H1 (cell line): ENCODE data around the gene TNIP1. TPM values are rescaled to one million over a fixed set of nuclear protein-coding genes. Genes with fewer than 3 reads are reported as not detected.

Source experiments
- CTCF ChIA-PET: fragments of 300-600 bp; sonication (Branson Sonifier 250); formaldehyde crosslinking; loops from one replicate; lab custom pipeline; 2021; ENCODE audit not compliant: partially characterized antibody; lab: Charles Lee
- POLR2A ChIA-PET: fragments of 300-600 bp; sonication (Branson Sonifier 250); formaldehyde crosslinking; loops from one replicate; lab custom pipeline; 2021; ENCODE audit warnings: inconsistent platforms; ENCODE audit not compliant: partially characterized antibody; lab: Charles Lee
- DNase-seq, 2 experiments: peaks; one replicate each; pipeline versions ENCODE4 v3.0.0 to v3.0.0-alpha.2; 2010 to 2022; ENCODE audit warnings: low spot score in 2 of 2, low read depth in 1 of 2, mixed read lengths in 1 of 2
- FAIRE-seq: peaks from 2 replicates; lab custom pipeline; 2011; peaks lifted over from hg19 to GRCh38; lab: Jason Lieb, UNC
- H2AFZ ChIP-seq: 2 replicates; pipeline ENCODE4 v1.8.1; 2012; ENCODE audit warnings: low read length, inconsistent platforms
- H2AK5ac ChIP-seq: 2 replicates; pipeline ENCODE4 v1.6.1; 2013; ENCODE audit warnings: low read depth, low read length
- H2BK120ac ChIP-seq: replicated peaks from 2 replicates; pipeline ENCODE3; 2013; ENCODE audit warnings: low read depth, low read length, inconsistent platforms
- H2BK12ac ChIP-seq: 2 replicates; pipeline ENCODE4 v1.6.1; 2013; ENCODE audit warnings: low read depth, low read length
- H2BK15ac ChIP-seq: 2 replicates; pipeline ENCODE4 v1.6.1; 2013; ENCODE audit warnings: low read length
- H2BK20ac ChIP-seq: 2 replicates; pipeline ENCODE4 v1.6.1; 2013; ENCODE audit warnings: low read length
- H2BK5ac ChIP-seq: 2 replicates; pipeline ENCODE4 v1.6.1; 2013; ENCODE audit warnings: low read depth, low read length
- H3K14ac ChIP-seq: 2 replicates; pipeline ENCODE4 v1.6.1; 2013; ENCODE audit warnings: inconsistent platforms; ENCODE audit not compliant: insufficient read length
- H3K18ac ChIP-seq: 2 replicates; pipeline ENCODE4 v1.6.1; 2013; ENCODE audit warnings: low read length; ENCODE audit errors: extremely low read depth
- H3K23ac ChIP-seq: 2 replicates; pipeline ENCODE4 v1.6.1; 2013; ENCODE audit warnings: inconsistent platforms; ENCODE audit not compliant: insufficient read length
- H3K23me2 ChIP-seq: 2 replicates; pipeline ENCODE4 v1.6.1; 2013; ENCODE audit warnings: low read depth, low read length
- H3K27ac ChIP-seq: 2 replicates; pipeline ENCODE4 v1.6.1; 2011; ENCODE audit warnings: low read depth, low read length, inconsistent platforms
- H3K27me3 ChIP-seq, 4 experiments: replicated peaks in 1 of 4; 1 replicate in 1 of 4; 2 replicates in 3 of 4; pipeline versions ENCODE4 v1.6.1 to v1.8.1; 2011 to 2013; ENCODE audit warnings: low read length in 3 of 4, mild to moderate bottlenecking in 3 of 4, inconsistent platforms in 2 of 4, mixed read lengths in 2 of 4, moderate library complexity in 1 of 4; ENCODE audit not compliant: control insufficient read depth in 3 of 4, insufficient read depth in 3 of 4; ENCODE audit errors: extremely low read depth in 1 of 4
- H3K36me3 ChIP-seq, 4 experiments: 2 replicates each; pipeline versions ENCODE4 v1.6.1 to v1.8.1; 2011 to 2013; ENCODE audit warnings: mild to moderate bottlenecking in 4 of 4, low read length in 3 of 4, moderate library complexity in 2 of 4, control low read depth in 1 of 4, inconsistent platforms in 1 of 4; ENCODE audit not compliant: insufficient read depth in 4 of 4, control insufficient read depth in 2 of 4
- H3K4ac ChIP-seq: replicated peaks from 2 replicates; pipeline ENCODE3; 2013; ENCODE audit warnings: low read length, low read depth, mixed read lengths, inconsistent platforms; ENCODE audit not compliant: insufficient read length
- H3K4me1 ChIP-seq, 4 experiments: replicated peaks in 1 of 4; 1 replicate in 1 of 4; 2 replicates in 3 of 4; pipeline versions ENCODE4 v1.6.1 to v1.8.1; 2011 to 2013; ENCODE audit warnings: low read length in 3 of 4, inconsistent platforms in 2 of 4, mixed read lengths in 1 of 4; ENCODE audit not compliant: insufficient read depth in 4 of 4, control insufficient read depth in 3 of 4
- H3K4me2 ChIP-seq, 2 experiments: 2 replicates each; pipeline versions ENCODE4 v1.6.1 to v1.8.1; 2011 to 2013; ENCODE audit warnings: low read depth in 2 of 2, low read length in 2 of 2, control low read depth in 1 of 2, inconsistent platforms in 1 of 2, mild to moderate bottlenecking in 1 of 2; ENCODE audit not compliant: insufficient read depth in 1 of 2
- H3K4me3 ChIP-seq, 4 experiments: fragments of 200-600, 300-600 bp in 1 of 4; sonication (generic), shearing (Covaris generic), sonication (Bioruptor Twin) in 1 of 4; 2 replicates each; pipeline versions ENCODE4 v1.5.1 to v1.8.1; 2011 to 2016; ENCODE audit warnings: low read length in 4 of 4, low read depth in 3 of 4, control low read depth in 2 of 4, inconsistent platforms in 2 of 4, mild to moderate bottlenecking in 2 of 4, mixed read lengths in 1 of 4, moderate library complexity in 1 of 4; ENCODE audit not compliant: insufficient read depth in 2 of 4; ENCODE audit errors: extremely low read depth in 1 of 4
- H3K56ac ChIP-seq: replicated peaks from 2 replicates; pipeline ENCODE3; 2013; ENCODE audit warnings: low read depth, mild to moderate bottlenecking, mixed read lengths, low read length, inconsistent platforms; ENCODE audit not compliant: insufficient read length
- H3K79me1 ChIP-seq: 2 replicates; pipeline ENCODE4 v1.6.1; 2013; ENCODE audit warnings: low read depth, low read length, control low read depth
- H3K79me2 ChIP-seq, 2 experiments: 2 replicates each; pipeline versions ENCODE4 v1.6.1 to v1.8.1; 2012 to 2013; ENCODE audit warnings: low read length in 2 of 2, mild to moderate bottlenecking in 2 of 2, inconsistent platforms in 1 of 2; ENCODE audit not compliant: insufficient read depth in 2 of 2, control insufficient read depth in 1 of 2
- H3K9ac ChIP-seq, 4 experiments: replicated peaks in 1 of 4; 1 replicate in 1 of 4; 2 replicates in 3 of 4; pipeline versions ENCODE4 v1.6.1 to v1.8.1; 2011 to 2013; ENCODE audit warnings: low read depth in 3 of 4, low read length in 3 of 4, control low read depth in 2 of 4, mild to moderate bottlenecking in 2 of 4, moderate library complexity in 2 of 4, inconsistent platforms in 1 of 4; ENCODE audit errors: extremely low read depth in 1 of 4
- H3K9me3 ChIP-seq, 2 experiments: 2 replicates each; pipeline versions ENCODE4 v1.6.1 to v1.8.1; 2012 to 2013; ENCODE audit warnings: mild to moderate bottlenecking in 2 of 2, moderate library complexity in 2 of 2, control low read depth in 1 of 2, inconsistent platforms in 1 of 2, low read depth in 1 of 2, low read length in 1 of 2, mixed read lengths in 1 of 2; ENCODE audit not compliant: insufficient read depth in 2 of 2
- H4K20me1 ChIP-seq, 2 experiments: replicated peaks in 1 of 2; 2 replicates each; pipeline versions ENCODE3 to v1.8.1; 2011 to 2013; ENCODE audit warnings: inconsistent platforms in 2 of 2, low read length in 2 of 2, mild to moderate bottlenecking in 1 of 2; ENCODE audit not compliant: insufficient read depth in 2 of 2, control insufficient read depth in 1 of 2
- H4K5ac ChIP-seq: 2 replicates; pipeline ENCODE4 v1.6.1; 2013; ENCODE audit warnings: low read length, low read depth, mixed read lengths, inconsistent platforms; ENCODE audit not compliant: insufficient read length
- H4K8ac ChIP-seq: 2 replicates; pipeline ENCODE4 v1.8.0; 2013; ENCODE audit warnings: mild to moderate bottlenecking, moderate library complexity, low read length, inconsistent platforms; ENCODE audit not compliant: insufficient read depth; ENCODE audit errors: extremely low read depth
- H4K91ac ChIP-seq: replicated peaks from 2 replicates; pipeline ENCODE3; 2013; ENCODE audit warnings: low read length, mixed read lengths, inconsistent platforms; ENCODE audit not compliant: insufficient read length
- BCL11A ChIP-seq, 2 experiments: IDR thresholded peaks; one replicate each; pipeline ENCODE4 v1.6.1; 2011; ENCODE audit warnings: low read depth in 2 of 2, low read length in 2 of 2, mild to moderate bottlenecking in 2 of 2
- WGBS, 2 experiments: shearing (Covaris generic) in 1 of 2; methylation state at CpG; one replicate each; pipeline versions ENCODE4 v1.1.6 to v1.1.7; 2013 to 2015; ENCODE audit warnings: low lambda C conversion rate in 2 of 2, mixed read lengths in 2 of 2, inconsistent platforms in 1 of 2, low coverage in 1 of 2, missing lambda C conversion rate in 1 of 2; ENCODE audit not compliant: insufficient replicate concordance in 2 of 2, insufficient coverage in 1 of 2, insufficient read length in 1 of 2; ENCODE audit errors: extremely low coverage in 1 of 2, missing lambda C conversion rate in 1 of 2; 5-methylcytosine and 5-hydroxymethylcytosine counted together
- polyA plus RNA-seq, 7 experiments: library from polyadenylated mRNA; depleted of rRNA in 3 of 7; stranded (reverse) in 5 of 7; unstranded in 2 of 7; fragments of >200 nt in 5 of 7; fragments of 200-250 nt in 2 of 7; gene quantifications; 1 replicate in 5 of 7; 2 replicates in 1 of 7; 4 replicates in 1 of 7; pipeline versions ENCODE4 v1.2.1 to v1.2.3, GENCODE V29; 2011 to 2013; ENCODE audit warnings: missing spikeins in 2 of 7, mixed read lengths in 2 of 7
- total RNA-seq: library from RNA; stranded (reverse); fragmentation: NEBNext Ultra II Directional; extraction: Animal tissue kit (Norgen Biotek cat#: 25700); gene quantifications from 2 replicates; pipeline ENCODE4 v1.2.1, GENCODE V29; 2021

TNIP1 gene
- total and polyA plus RNA-seq, 2 of the 8 experiments (the other 6 are each of a cell fraction or from before 2014, with no cell fraction given): 14.2 to 31.9 TPM

DNA sequence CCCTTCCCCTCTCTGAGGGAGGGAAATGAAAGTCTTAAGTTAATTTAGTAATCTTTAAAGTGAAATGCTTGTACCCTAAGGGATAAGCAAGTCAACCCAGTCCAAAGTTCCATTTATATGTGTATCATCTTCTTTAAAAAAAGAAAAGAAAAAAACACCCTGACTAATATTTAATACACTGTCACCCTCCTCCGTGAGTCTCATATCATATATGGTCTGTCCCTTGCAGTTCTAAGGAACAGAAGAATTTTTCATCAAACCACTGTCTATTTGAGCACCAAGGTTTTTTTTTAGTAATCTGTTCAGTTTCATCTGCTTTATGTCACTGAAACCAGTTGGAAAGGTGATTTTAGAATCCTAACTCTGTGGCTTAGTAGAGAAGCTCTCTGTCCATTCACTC, 15.2 kb downstream of the TNIP1 start:
- H3K14ac ChIP-seq: no peak overlapping the region
- H3K9ac ChIP-seq: no peak overlapping the region
- H4K91ac ChIP-seq: no peak overlapping the region
- H3K4me3 ChIP-seq: no peak overlapping the region
- no peak overlapping the region for H4K8ac ChIP-seq
- peaks cover 0 to 10% (median 5%) of the 10 kb centered on the region in 4 experiments; a peak in 4 of 7 replicates for H3K4me1 ChIP-seq
- no peak overlapping the region for H2BK12ac ChIP-seq
- H2AK5ac ChIP-seq: no peak overlapping the region
- no peaks in the 10 kb centered on the region; a peak in 1 of 8 replicates for H3K36me3 ChIP-seq
- 76% methylated on average over 1 of the region's 1 CpG; no CpG with 5 or more reads in 1 of the 2 experiments for WGBS, 2 experiments
- H2BK20ac ChIP-seq: no peak overlapping the region
- TF ChIP-seq BCL11A (IDR thresholded peaks at IDR 0.05; ENCODE audit: low read depth in 2 of 2, low read length in 2 of 2): no peak
- FAIRE-seq: no peak
- peaks cover 0 to 1% of the 10 kb centered on the region in 2 experiments; a peak in 1 of 4 replicates for H3K79me2 ChIP-seq
- ChIA-PET POLR2A (no interaction called here), CTCF (interaction anchor here (0.7 to 28.6 kb wide), 9 partner anchors 10 to 98 kb away, joined by 3 to 442 read pairs (median 4); no protein-coding TSS in a partner anchor)
- H3K4me2 ChIP-seq: no peak overlapping the region
- no peak overlapping the region for H3K18ac ChIP-seq
- H3K56ac ChIP-seq: no peak overlapping the region
- no peak overlapping the region for H2BK5ac ChIP-seq
- no peak overlapping the region for H3K4ac ChIP-seq
- H3K27ac ChIP-seq: no peak overlapping the region
- no peak overlapping the region for H2BK15ac ChIP-seq
- H3K79me1 ChIP-seq: peaks cover 6% of the 10 kb centered on the region; the same call in 1 of the 2 replicates
- peaks cover 0 to 7% of the 10 kb centered on the region in 2 experiments for H4K20me1 ChIP-seq
- H2AFZ ChIP-seq: no peak overlapping the region
- H3K23me2 ChIP-seq: no peaks in the 10 kb centered on the region
- H3K9me3 ChIP-seq: no peaks in the 10 kb centered on the region
- no peak for DNase-seq
- H4K5ac ChIP-seq: no peak overlapping the region
- H3K27me3 ChIP-seq: no peaks in the 10 kb centered on the region
- H3K23ac ChIP-seq: no peak overlapping the region
- no peak overlapping the region for H2BK120ac ChIP-seq
